Endometrial microvascular endothelial cells (primary cell): ENCODE measurements around the gene MEX3C. TPM values are rescaled to one million over a fixed set of nuclear protein-coding genes. Genes with fewer than 3 reads are reported as not detected.

Experiments used
- in situ Hi-C: cut with HindIII; loops from 2 replicates; pipeline ENCODE4 v1.10.0; 2017; ENCODE audit warnings: low sequenced_read_pairs, low pct_unique_long_range_greater_than_20kb; ENCODE audit errors: inconsistent ontology term
- total RNA-seq: library from RNA; depleted of rRNA; stranded (reverse); fragments of >200 nt; gene quantifications from one replicate; pipeline ENCODE4 v1.2.3, GENCODE V29; 2015; ENCODE audit errors: inconsistent ontology term

MEX3C gene
- total RNA-seq, 1 donor from 2014 or later: 30.4 TPM

DNA sequence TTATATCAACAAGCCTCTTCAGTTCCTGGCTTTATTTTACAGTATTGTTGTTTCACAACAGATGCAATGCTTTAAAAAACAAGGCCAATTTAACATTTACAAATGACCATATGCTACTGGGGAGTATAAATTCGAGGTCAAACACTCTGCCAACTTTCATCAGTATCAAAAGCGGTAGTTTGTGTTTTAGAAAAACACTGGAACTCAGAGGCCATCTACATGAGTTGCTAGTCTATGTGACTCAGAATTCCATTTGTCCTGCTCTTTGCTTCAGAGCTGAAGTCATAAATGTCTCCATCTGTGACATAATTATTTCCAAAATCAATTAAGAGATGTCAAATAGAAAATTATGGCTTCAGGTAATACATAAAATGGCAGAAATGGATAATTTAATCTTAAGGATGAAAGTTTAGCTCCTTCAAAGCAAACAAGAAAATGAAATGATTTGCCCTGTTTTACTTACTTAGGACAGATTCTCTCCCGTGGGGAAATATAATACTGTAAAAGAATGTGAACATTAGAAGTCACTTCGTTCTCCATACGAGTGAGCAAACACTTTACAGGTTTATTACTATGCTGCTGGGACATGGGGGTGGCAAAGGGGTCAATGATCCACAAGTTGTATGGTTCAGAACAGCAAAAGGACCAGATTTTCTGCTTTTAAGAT lies 3.7 kb downstream of the MEX3C start:
- in situ Hi-C loops: no loop called here

DNA sequence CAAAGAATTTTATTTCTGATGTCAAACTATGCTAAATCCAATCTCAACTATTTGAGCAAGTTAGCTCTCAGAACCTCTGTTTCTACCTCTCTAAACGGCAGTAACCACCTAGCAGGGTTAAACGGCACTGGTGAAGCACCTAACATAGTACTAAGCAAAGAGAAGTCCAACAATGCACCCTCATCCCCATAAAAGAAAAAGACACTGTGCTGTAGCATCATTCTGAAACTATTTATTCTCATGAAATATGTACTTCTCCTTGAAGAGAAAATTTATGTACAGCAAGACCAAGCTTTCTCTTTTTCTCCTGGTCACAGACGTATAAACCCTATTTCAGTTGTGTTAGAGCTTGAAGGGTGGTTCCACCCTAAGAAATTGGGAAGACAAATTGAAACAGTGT lies 4.8 kb downstream of the MEX3C start:
- in situ Hi-C loops: no loop called here

DNA sequence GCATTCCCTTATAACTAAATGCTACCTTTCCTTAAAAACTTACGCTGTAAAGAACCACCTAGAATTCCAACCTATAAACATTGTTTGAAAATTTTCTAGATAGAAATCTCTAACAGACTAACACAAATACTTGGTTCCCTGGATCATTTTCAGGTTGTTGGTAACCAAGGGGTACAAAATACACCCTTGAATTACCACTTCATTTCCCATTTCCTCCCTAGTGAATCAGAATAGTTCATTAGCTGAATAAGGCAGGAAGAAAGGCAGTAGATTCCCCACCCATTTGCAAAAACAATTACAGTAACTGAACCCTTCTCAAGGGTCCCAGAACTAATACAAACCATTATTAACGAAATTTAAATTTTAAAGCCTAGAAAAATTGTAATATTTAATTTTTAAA lies 5.5 kb downstream of the MEX3C start:
- in situ Hi-C loops: no loop called here

DNA sequence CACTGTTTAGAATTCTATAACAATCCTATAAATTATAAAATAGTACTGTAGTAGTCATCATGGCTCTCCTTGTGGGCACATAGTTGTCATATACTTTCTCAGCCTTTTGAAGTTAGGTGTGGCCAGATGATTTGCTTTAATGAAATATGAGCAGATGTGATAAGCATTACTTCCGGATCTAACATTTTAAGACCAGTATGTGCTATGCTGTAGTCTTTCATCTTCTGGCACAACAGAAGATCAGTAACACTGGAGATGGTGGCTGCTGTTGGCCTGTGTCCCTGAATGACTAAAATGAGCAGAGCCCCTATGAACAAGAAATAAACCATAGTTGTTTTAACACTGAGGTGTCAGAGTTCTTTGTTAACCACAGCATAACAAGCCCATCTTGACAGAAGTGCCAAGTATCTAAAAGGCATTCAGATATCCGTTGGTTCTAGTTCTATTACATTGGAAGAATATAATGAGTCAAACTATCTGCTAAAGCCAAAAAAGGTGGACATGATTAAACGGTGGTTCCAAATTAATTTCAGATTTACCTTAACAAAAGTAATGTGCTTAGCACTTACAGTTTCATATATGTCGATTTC lies 6.3 kb downstream of the MEX3C start:
- in situ Hi-C loops: no loop called here

DNA sequence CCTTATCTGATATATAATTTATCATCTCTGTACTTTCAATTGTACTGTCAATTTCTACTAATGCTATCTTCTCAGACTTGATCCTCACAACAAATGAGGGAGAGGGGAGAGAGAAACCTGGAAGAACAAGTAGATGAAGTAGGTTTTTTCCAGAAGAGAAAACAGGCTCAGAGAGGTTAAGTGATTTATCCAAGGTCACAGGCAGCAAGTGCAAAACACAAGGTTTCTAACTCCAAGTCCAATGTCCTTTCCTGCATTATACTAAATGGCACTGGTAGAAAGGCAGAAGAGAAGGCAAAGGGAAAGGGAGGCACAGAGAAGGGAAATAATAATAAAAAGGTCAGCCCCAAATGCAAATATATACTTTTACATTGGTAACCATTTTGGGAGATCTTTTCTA lies 7.5 kb downstream of the MEX3C start:
- in situ Hi-C loops: no loop called here

DNA sequence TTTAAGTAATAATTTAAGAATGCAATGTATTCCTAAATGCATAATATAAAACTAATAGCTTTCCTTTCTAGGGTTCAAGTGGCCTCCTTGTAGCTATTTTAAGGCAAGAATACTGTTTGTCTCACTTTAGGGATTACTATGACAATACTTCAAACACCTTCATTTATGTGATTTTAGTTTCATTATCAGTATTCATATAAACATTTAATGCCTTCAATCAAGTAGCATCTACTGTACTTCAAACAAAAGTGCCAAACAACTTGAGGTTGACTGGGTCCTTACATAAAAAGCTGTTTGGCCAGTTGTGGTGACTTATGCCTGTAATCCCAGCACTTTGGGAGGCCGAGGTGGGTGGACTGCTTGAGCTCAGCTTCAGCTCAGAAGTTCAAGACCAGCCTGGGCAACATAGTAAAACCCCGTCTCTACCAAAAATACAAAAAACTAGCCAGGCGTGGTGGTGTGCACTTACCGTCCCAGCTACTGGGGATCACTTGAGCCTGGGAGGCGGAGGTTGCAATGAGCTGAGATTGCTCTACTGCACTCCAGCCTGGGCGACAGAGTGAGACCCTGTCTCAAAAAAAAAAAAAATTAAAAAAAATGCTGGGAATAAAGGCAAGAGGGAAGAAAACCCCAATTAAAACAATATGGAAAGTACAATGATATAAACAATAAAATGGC lies 9.3 kb downstream of the MEX3C start:
- in situ Hi-C loops: no loop called here

DNA sequence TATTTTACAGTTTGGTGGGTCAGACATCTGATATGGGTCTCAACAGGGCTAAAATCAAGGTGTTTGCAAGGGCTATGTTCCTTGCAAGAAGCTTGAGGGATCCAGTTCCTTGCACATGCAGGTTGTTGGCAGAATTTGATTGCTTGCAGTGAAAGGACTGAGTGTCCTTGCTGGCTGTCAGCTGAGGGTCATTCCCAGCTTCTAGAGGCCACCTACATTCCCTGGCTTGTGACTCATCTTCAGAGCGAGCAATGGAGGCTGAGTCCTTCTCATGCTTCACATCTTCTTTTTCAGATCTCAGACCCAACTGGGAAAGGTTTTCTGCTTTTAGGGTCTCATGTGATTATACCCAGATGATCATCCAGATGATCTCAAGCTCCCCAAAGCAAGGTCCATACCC lies 12.4 kb downstream of the MEX3C start:
- in situ Hi-C loops: no loop called here

DNA sequence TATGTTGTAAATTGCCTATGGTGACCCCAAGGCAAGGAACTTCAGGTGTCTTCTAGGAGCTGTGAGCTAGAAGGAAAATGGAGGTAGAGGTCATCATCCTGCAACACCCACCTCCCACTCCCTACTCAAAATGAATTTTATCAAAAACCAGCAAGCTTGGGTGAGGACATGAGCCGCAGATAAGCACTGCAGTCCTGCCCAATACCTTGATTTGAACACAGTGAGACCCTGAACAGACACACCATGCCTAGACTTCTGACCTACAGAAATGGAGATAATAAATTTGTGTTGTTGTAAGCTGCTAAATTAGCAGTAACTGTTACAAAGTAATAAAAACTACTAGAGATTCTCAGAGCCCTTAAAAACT lies 13.4 kb downstream of the MEX3C start:
- in situ Hi-C loops: no loop called here

DNA sequence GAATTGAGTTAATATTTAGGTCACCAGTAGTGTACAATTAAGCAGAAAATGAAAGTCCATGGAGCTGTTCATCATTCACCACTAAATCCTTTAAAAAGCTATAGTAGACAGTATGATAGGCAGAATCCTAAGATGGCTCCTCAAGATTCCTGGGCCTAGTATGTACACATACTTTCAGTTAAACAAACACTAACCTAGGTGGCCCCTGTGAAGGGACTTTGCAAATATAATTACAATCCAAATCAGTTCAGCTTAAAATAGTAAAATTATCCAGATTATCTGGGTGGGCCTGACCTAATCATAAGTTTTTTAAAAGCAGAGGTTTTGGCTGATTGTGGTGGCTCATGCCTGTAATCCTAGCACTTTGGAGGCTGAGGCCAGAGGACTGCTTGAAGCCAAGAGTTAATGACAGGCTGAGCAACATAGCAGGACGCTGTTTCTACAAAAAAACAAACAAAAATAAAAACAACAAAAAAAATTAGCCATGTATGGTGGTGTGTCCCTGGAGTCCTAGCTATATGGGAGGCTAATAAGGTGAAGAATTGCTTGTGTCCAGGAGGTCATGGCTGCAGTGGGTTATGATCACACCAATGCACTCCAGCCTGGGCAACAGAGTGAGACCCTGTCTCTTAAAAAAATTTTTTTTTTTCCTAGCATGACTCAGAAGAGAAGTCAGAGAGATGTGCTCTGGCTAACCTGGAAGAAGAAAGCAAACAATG lies 13.9 kb downstream of the MEX3C start:
- in situ Hi-C loops: no loop called here

DNA sequence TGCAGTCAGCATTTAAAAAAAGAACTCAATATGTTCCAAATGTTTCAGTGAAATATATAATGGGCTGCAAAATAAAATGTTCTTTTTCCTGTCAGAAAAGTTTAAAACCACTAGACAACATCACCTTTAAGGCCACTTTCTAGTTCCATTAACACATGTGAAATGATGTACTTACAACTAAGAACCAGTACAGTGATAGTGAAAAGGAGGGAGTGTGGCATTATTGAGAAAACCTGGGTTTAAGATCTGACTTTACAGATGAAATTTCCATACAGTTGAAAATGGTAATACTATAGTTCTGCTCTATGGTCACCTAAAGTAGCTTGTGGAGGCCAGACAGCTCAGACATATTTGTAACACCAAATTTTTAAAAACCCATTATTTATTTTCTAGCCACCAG lies 14.7 kb downstream of the MEX3C start:
- in situ Hi-C loops: no loop called here

DNA sequence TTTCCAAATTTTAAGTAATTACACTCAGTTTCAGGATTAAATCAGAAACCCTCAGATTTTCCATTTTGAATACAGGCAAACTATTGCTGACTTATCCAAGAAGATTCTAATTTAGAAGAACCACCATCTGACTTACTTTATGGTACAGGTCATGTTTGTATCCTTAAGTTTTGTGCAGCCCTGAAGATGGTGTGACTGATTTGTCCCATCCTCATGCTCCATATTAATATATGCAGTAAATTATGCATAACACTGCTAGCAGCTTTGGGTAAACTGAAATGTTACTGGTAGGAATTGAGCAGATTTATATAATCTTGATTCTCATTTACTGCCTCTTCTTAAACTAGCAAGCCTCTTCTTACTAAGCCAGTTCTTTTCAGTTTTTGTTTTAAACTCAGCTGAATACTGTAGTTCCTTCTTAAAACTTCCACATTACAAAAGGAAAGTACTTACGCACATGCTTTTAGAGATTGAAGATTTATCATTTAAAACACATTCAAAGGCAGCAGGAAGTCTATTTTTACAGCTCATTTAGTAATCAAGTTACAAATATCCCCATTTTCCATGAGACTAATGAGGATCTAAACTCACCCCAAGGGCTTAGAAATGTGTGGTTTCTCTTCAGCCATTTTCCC lies 25.7 kb downstream of the MEX3C start:
- in situ Hi-C loops: no loop called here

DNA sequence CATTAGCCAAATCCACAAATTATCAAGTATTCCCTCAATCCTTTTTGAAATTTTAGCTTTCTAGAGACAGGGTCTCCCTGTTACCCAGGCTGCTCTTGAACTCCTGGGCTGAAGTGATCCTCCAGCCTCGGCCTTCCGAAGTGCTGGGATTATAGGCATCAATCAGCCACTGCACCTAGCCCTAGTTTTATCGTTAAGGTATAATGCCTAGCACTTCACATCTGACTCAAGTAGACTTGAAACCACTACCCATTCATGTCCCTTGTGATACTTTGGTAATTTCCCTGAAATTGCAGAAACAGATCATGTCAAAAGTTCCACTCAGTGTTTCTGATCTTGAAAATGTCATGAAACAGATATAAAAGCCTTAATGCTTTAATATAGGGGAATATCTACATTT lies 26.3 kb downstream of the MEX3C start:
- in situ Hi-C loops: no loop called here

DNA sequence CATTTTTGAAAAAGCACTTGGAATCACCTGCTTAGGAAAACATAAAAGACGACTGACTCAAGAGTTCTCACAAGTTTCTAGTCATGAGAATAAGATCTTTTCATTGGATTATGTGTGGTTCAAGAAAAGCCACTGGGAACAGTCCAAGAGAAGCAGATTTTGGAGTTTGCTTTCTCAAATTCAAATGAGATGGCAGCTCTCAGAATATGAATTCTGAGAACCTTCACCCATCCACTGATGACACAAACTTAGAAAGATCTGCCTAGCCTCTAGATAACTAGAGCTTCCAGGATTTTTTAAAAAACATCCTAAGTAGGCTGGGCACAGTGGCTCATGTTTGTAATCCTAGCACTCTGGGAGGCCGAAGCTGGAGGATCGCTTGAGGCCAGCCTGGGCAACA lies 26.8 kb downstream of the MEX3C start:
- in situ Hi-C loops: no loop called here

DNA sequence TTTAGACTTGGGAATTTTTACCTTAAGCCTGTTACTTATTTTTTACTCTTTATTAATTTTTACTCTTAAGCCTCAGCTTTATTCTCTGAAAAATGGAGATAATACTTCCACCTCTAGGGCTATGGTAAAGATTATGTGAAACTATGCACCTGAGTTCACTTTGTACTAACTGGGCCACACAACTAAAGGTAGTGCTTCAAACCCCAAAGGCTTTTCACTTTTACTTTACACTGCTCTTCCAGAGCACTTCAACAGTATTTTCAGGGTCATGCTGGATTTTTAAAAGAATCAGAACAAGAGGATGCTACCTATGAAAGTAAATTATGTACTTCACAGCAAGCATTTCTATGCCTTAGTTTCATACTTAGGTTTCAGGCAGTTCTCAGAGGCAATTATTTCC lies 27.8 kb downstream of the MEX3C start:
- in situ Hi-C loops: no loop called here

DNA sequence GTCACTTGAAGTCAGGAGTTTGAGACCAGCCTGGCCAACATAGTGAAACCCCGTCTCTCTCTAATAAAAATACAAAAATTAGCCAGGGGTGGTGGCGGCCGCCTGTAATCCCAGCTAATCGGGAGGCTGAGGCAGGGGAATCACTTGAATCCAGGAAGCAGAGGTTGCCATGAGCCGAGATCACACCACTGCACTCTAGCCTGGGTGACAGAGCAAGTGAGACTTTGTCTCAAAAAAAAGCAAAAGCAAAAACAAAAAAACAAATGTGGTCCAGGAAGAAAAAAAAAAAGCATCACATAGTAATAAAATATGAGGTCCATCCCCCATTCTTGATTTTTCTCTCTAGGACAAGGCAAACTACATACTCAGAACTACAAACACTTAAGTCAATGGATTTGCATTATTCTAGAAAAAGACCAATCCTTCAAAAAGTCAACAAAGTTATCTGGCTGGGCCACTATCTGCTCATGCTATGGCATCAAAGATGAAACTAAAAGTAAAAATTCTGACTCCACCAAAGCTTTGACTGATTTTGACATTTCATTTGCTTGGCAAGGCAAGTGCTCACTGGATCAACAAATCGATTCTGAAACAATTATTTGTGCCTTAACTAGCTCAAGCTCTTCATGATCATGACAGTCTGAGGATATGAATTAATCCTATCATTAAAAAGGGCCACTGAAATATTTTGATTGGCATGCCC lies 28.4 kb downstream of the MEX3C start:
- in situ Hi-C loops: no loop called here

DNA sequence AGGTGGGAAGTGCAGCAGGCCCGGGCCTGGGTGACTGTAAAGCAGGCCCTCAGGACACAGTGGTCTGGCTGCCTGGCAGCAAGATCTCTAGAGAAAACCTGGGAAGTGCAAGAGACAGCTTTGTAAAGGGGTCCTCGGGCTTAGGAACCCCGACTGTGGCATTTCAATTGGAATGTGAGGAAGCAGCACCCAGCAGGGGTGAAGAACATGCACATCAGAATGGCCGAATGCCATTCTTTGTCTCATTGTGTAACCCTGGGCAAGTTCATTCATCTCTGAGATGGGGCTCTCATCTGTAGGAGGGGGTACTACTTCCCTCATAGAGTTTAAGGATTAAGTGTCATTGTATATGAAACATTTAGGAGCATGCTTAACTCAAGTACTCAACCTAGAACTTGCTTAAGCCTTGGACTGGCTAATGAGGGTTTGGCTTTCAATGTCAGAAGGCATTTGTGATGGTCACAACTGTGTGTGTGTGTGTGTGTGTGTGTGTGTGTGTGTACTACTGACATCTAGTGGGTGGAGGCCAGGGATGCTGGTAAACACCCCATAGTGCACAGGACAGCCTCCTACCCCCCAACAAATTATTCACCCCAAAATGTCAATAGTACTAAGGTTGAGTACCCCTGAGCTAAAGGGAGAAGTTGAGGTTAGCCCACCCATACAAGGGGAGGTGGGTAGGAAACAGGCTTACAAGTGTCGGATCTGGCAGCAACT lies 29.3 kb downstream of the MEX3C start:
- in situ Hi-C loops: no loop called here

DNA sequence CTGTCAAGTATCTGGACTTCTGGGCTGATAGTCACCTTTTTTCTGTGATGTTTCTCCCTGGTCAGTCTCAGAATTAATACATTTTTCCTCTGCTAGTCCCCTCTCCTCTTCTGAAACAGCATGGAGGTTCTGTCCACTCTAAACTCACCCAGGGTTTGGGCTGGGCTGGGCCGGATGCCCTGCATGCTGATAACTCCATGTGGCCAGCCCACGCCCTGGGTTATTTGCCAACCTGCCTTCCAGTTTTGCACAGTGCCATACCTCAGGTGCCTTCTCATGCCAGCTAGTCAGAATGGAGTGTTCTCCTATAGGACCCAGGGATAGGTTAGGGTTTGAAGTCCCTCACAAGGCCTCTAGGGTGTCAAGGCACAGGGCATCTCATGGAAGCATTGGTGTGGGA lies 32.2 kb downstream of the MEX3C start:
- in situ Hi-C loops: no loop called here

DNA sequence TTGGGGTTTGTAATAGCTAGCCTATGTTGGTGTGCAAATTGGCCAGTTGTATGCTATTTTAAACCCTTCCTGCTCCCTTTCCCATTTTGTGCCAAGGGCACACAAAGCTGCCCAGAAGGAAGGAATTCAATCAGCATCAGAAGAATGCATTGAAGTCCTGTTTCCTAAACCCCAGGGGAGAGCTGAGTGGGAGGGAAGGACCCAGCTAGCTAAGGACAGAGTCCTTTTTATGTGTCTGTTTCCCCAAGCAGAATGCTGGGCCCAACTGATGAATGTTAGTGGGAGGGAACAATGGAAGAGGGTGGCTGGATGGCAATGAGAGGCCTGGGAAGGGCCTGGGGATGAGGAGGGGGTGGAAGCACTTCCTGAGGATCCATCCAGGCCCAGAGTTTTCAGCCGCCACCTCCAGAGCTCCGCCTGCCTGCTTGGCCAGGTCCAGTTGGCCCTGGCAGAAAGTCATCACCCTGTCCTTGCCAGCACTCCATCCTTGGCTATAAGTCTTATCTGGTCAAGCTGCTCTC lies 32.7 kb downstream of the MEX3C start:
- in situ Hi-C loops: no loop called here
